Right lung (tissue), 5 donors: ENCODE results near the gene MON2. TPM values are rescaled to one million over a fixed set of nuclear protein-coding genes. Genes with fewer than 3 reads are reported as not detected.

ENCODE experiments used
- DNase-seq, 2 donors: peaks; one replicate each; pipeline ENCODE4 v3.0.0-alpha.2; 2013
- polyA plus RNA-seq, 5 donors: library from polyadenylated mRNA; unstranded; fragments of 120-200 nt; gene quantifications; one replicate each; pipeline versions ENCODE4 v1.2.1 to v1.2.3, GENCODE V29; 2013; ENCODE audit warnings: inconsistent platforms in 1 of 5, low replicate concordance in 1 of 5; ENCODE audit not compliant: insufficient read length in 5 of 5, insufficient read depth in 1 of 5

MON2 gene
- polyA plus RNA-seq, 5 donors, result 54.5 to 95.9 (median 81.0) TPM

DNA sequence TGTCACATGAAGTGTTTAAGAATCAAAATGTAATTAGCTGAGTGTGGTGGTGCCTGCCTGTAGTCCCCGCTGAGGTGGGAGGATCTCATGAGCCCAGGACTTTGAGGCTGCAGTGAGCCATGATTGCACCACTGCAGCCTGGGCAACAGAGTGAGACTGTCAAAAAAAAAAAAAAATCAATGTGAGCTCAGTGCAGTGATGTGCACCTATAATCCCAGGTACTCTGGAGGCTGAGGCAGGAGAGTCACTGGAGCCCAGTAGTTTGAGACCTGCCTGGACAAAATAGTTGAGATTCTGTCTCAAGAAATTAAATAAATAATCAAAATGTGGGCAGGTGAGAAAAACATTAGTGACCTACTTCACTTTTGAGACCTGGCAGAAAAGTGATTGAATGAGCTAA, 140.0 kb downstream of the MON2 start:
- no peak for DNase-seq

GRCh38 chr12:62613081-62613480, 146.5 kb downstream of the MON2 start:
- no peak for DNase-seq

GRCh38 chr12:62618319-62618718, 151.7 kb downstream of the MON2 start:
- DNase-seq, result no peak

DNA sequence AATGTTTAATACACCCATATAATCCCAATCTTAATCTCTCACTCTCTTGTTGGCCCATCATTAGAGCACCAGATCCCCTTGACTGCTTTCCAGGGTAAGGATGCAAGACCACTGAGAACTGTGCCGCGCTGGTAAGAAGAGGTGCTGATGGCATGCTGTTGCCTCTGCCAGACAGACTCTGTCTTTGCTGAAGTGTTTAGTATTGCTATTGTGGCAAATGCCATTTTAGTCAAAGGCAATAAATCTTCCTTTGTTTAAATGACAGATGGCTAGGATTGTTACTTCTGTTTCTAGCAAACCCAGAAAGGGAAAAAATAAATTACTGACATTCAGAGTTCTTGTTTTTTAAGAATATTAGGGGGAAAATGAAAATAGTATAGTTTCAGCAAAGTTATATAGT, 152.3 kb downstream of the MON2 start:
- no peak for DNase-seq

DNA sequence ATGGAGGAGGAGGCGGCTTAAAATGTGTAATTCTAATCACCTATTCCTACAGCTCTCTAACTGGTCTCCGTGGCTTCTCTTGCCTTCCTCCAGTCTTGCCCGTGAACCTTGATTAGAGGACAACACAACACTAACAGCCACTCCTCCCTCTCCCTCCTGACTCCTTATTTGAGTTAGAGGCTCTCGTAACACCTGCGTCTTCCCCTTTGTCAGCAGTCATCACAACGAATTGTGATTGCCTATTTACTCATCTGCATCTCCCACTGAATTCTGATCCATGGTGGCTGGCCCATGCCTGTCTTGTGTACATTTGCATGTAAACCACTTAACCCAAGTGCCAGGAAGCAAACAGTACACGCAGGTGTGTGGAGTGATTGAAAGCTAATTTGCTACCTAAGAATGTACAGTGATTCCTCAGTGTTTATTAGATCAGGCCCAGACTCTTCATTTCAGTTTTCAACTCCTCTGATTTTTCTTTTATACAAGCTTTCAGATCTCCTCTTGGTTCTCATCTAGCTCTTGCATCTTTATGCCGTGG, 154.5 kb downstream of the MON2 start:
- DNase-seq, result no peak

GRCh38 chr12:62622177-62622576, 155.6 kb downstream of the MON2 start:
- no peak for DNase-seq

DNA sequence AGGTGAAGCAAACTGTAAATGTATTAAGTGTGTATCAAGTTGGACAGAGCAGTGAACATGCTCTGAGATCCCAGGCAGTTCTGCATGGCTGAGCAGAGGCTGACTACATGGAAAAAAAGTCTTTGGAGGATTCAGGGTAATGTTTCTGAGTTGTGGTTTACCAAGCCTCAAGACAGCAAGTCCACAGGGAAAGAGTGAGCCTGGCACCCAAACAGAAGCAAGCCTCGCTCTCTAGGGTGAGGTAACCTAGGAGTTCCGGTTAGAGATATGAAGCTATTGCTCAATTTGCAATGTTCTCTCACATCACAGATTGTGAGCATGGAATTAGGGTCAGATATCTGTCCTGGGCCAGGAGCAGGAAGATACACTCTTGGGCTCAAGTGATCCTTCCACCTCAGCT, 158.6 kb downstream of the MON2 start:
- no peak for DNase-seq

DNA sequence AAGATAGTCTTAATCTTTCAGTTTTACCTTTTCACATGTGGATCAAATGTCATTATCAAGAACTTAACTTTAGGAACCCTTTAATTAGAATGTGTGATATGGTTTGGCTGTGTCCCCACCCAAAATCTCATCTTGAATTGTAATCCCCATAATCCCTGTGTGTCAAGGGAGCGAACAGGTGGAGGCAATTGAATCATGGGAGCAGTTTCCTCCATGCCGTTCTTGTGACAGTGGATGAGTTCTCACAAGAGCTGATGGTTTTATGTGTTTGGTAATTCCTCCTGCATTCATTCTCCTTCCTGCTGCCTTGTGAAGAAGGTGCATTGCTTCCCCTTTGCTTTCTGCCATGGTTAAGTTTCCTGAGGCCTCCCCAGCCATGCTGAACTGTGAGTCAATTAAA, 160.6 kb downstream of the MON2 start:
- DNase-seq, result no peak

GRCh38 chr12:62629413-62629812, 162.8 kb downstream of the MON2 start:
- DNase-seq, result no peak

DNA sequence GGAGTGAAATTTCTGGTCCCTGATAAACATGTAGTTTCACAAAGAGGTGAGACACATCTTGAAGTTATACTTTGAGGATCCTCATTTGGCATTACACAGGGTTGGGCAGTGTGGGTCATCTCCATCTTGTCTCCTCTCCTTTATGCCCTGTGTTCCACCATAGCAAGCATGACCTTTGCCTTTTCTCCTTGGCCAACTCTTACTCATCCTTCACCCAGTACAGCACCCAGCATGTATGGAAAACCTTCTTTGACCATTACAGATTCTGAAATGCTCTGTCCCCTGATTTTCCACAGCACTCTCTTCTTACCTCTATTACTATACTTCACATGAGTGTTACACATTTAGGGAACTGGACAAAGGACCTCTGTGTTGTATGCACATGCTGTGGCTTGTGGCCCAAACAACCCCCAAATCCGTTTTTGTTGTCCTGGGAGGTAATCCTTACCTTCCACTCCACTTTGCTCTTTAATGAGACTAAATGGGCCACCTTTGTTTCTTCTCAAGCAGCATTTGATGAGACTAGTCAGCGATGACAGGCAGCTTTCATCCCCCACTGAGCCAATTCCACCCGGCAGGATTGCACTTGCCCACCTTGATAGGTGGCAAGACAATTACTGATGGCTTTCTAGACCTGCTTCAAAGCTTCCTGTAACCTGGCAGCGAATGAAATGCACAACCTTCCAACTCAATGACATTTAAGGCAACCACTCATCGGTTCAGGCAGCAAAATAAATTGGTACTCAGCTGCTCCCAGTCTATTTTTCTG, 163.5 kb downstream of the MON2 start:
- DNase-seq, result no peak

DNA sequence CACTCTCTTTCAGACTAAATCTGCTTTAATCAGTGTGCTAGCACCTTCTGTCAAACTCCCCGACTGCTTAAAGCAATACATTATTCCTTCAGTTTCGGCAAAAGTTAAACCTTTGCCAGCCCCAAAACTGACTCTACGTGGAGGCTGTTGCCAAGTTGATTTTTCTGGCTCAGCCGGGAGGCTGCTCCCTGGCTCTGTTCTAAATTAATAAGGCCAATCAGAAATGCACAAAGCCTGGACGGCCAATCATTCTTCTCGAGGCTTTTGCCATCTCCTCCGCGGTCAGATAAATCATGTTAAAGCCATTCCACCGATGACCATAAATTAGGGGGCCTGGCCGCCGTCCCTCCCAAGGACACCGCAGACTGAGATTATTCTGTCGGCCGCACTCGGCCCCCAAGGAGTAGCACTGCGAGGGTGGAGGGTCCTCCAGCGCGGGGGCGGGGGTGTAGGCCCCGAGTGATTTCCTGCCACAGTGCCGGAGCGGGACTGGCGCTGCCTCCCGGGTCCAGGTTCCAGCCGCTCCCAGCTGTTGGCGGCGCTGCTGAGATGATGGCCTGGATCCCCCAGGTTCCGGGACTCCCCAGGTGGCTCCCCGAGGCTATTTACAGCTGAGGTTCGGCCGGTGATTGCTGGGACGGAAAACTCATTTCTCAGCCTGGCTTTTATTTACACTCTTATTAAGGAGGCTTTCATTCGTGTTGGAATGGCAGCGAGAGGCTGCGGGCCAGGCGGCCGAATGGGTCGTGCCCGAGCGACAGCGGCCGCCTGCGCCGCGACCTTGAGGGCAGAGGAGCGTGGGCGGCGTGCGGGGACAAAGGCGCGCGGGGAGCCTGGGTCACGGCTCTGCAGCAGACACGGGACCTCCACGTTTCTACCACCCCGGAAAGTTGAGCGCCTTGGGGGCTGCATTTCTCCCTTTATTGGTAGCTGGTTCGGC, 165.1 kb downstream of the MON2 start:
- DNase-seq, result peak; percentile 51 to 54

GRCh38 chr12:62632411-62632918, 165.8 kb downstream of the MON2 start:
- peak in 1 of 2 donors; percentile 24 for DNase-seq

GRCh38 chr12:62635649-62636048, 169.0 kb downstream of the MON2 start:
- no peak for DNase-seq

- DNase-seq, result no peak
Observed at GRCh38 chr12:62637679-62638078, 171.1 kb downstream of the MON2 start.

GRCh38 chr12:62640910-62641448, 174.4 kb downstream of the MON2 start:
- no peak for DNase-seq

DNA sequence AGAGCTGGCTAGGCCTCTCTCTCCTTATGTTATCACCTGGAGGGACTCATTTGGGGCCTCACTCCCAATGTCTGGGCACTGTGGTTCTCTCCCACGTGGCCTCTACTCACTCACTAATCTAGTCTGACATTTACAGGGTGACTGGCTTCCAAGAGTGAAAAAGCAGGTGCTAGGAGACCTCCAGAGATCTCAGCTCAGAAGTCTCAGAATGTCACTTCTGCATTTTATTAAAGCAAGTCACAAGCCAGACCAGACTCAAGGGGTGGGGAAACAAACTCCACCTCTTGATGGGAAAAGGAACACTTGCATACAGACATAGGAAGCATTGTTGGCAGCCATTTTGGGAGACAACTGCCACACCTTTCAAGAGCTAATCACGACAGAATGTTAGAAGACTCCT, 175.9 kb downstream of the MON2 start:
- DNase-seq, result no peak

GRCh38 chr12:62643486-62643885, 176.9 kb downstream of the MON2 start:
- no peak for DNase-seq

DNA sequence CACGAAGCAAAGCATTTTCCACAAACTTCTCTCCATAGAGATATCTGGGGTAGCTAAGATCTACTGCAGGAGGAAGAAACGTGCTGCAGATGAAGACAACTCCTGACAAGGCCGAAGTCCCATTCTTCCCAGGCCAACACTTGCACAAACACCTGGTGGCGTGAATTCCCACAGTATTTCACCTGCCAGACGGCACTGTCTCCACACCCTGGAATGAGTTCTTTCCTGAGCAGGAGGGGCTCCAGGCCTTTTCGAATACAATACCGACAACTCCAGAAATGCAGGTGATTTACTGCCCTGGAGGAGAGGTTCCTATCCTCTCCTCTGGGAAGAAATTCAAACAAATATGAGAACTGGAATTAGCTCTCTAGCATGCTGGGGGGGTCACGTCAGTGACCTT, 179.9 kb downstream of the MON2 start:
- DNase-seq, result no peak

DNA sequence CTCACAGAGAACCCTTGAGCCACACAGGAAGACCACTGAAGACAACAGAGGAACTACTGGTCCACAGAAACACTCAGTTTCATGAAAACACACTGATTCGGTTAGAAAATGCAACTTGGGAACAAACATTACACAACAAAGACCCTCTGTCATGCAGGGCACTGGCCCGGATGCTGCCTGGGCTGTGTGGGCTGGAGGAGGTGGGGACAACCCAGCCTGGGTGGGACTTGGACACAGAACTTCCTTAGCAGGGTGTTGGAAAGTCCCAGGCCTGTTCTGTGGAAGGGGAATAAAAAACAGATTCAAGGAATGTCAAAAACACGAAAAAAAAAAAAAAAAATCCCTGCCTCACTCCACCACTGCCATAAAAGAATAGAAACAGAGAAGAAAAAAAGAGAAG, 181.0 kb downstream of the MON2 start:
- no peak for DNase-seq

DNA sequence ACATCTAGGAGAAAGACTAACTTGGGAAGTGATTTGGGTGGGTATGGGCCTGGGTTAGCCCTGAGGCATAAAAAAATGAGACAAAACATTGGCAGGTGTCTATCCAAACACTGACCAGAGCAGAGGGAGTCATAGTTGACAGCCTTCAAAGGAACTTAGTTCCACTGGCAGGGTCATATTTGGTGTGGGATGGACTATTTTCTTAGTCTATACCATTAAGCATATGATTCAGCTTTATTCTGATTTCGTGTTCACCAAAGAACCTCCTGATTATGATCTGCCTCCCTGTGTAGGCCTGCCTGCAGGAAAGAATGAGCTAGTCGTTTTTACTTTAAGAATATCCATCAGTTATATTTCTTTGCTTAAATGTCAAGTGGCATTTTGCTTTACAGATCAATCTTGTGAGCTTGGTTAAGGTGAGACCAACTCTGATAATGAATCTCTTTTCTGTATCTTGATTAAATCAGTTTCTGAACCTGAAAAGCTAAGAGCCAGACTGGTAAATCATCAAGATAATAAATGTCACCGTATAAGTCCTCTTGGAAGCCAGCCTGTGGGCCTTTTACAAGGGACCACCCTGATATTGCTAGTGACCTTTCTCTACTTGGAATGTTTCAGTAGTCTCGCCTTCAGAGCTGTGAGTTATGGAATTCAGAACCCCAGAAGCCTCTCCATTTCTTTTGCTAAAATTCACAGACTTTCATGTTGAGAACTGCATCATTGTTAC, 182.9 kb downstream of the MON2 start:
- DNase-seq, result no peak
